RWPE1 (cell line): ENCODE data around the gene RGS19.

Experiments
- CTCF ChIA-PET: fragments of 350-600 bp; sonication (Branson Sonifier 250); formaldehyde crosslinking; extraction: SDS; loops from one replicate; lab custom pipeline; 2021; lab: Yijun Ruan, JAX
- POLR2A ChIA-PET: fragments of 400-600 bp; formaldehyde crosslinking; extraction: SDS; loops from one replicate; lab custom pipeline; 2020; ENCODE audit warnings: antibody characterized with exemption; ENCODE audit not compliant: low non-redundant PET; lab: Yijun Ruan, JAX
- DNase-seq: peaks from one replicate; pipeline ENCODE4 v3.0.0; 2012; ENCODE audit warnings: low spot score
- H3K27ac ChIP-seq: fragments of 450-650 bp; 2 replicates; pipeline ENCODE4 v1.5.1; 2017
- TF ChIP-seq, protein P1 (sequence below): fragments of 450-650 bp; conservative IDR thresholded peaks from 2 replicates; pipeline ENCODE4 v1.5.1; 2017; ENCODE audit warnings: low read depth, mild to moderate bottlenecking

Gene RGS19

DNA sequence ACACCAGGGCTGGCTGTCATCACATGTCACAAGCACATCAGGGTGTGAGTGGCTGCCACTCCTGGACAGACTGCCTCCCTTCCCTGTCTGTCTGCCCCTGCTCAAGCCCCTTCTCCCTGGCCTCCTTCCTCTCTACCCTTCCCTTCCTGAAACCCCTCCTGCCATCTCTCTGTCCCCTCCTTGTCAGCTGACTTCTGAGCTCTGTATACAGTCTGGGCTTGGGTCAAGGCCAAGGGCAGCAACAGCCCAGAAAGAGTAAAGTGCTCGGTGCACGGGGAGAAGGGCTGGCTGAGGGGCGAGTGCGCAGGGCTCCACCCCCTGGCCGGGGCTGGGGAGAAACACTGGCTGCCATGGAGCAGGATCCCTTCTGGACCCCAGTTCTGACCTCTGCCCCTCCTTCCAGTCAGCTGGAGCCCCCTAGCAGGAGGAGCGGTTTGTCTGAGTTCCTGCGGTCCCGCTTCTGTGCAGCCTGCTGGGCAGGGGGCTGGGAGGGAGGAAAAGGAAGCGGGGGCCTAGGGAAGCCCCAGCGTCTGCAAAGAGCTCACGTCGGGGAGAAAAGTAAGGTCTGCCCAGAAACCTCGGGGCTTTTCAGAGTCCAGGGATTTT is 2.9 kb upstream of the RGS19 start:
- no peak for DNase-seq
- peak overlapping the region; percentile 77 for H3K27ac ChIP-seq
- ChIA-PET CTCF (interaction anchor here (0.7 to 6.6 kb wide), 7 partner anchors 10 to 296 kb away, joined by 3 to 59 read pairs (median 4); no protein-coding TSS in a partner anchor), POLR2A (no interaction called here)
- TF ChIP-seq, protein P1, sequence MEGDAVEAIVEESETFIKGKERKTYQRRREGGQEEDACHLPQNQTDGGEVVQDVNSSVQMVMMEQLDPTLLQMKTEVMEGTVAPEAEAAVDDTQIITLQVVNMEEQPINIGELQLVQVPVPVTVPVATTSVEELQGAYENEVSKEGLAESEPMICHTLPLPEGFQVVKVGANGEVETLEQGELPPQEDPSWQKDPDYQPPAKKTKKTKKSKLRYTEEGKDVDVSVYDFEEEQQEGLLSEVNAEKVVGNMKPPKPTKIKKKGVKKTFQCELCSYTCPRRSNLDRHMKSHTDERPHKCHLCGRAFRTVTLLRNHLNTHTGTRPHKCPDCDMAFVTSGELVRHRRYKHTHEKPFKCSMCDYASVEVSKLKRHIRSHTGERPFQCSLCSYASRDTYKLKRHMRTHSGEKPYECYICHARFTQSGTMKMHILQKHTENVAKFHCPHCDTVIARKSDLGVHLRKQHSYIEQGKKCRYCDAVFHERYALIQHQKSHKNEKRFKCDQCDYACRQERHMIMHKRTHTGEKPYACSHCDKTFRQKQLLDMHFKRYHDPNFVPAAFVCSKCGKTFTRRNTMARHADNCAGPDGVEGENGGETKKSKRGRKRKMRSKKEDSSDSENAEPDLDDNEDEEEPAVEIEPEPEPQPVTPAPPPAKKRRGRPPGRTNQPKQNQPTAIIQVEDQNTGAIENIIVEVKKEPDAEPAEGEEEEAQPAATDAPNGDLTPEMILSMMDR: no peak

DNA sequence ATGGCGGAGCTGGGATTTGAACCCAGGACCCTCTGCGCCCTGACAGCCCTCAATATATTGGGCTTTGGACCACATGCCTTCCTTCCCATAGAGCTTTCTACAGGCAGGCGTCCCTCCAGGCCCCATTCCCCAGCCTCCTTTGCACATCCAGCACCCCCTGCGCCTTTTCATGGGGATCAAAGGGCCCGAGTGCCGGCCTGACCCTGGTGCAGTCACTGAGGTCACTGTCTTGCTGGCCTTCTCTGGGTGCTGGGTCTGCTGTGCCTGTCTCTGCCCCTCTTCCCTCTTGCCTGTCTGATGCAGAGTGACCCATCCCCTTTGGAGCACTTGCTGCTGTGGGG is 2.3 kb upstream of the RGS19 start:
- ChIA-PET CTCF (interaction anchor here (0.5 to 6.6 kb wide), 6 partner anchors 9 to 50 kb away, joined by 3 to 59 read pairs (median 4); no protein-coding TSS in a partner anchor), POLR2A (no interaction called here)
- DNase-seq: no peak
- TF ChIP-seq, protein P1: no peak
- H3K27ac ChIP-seq: peak overlapping the region; percentile 77

DNA sequence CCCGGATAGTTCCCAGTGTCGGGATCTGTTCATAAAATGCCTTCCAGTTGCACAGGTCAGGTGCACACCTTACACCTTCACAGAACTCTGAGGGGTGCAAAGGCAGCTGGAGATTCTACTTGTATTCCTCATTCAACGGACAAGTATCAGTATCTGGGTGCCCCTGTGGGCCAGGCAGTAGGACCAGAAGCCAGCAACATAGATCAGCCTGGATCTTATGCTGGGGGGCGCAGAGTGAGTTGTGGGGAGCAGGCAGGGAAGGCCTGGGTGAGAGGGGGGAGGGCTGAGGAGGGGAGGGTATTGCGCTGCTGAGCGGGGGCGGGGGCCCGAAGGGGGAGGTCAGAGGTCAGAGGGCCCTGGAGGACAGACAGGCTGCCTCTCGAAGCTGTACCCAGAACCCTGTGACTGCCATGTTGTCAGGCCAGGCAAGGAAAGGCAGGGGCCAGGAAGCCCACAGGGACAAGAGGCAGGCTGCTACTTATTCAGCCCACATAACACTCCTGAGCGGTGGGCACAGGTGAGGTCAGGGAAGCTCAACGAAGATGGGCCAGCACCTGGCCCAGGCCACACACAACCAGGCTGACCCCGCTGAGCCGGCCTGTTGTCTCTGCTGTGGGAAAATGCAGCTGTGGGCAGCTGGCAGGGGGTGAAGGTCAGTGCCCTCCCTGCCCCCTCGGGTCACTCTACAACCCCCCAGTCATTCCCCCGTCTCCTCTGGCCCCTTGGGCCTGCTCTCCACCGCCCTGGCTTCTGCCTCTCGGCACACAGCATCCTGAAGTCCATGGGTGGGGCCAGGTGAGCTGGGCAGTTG is 1.7 kb upstream of the RGS19 start:
- CTCF ChIA-PET: interaction anchor here (0.5 to 6.6 kb wide), 8 partner anchors 8 to 996 kb away, joined by 3 to 59 read pairs (median 4); no protein-coding TSS in a partner anchor
- no peak for DNase-seq
- POLR2A ChIA-PET: no interaction called here
- TF ChIP-seq, protein P1: no peak
- peak overlapping the region; percentile 77 for H3K27ac ChIP-seq

DNA sequence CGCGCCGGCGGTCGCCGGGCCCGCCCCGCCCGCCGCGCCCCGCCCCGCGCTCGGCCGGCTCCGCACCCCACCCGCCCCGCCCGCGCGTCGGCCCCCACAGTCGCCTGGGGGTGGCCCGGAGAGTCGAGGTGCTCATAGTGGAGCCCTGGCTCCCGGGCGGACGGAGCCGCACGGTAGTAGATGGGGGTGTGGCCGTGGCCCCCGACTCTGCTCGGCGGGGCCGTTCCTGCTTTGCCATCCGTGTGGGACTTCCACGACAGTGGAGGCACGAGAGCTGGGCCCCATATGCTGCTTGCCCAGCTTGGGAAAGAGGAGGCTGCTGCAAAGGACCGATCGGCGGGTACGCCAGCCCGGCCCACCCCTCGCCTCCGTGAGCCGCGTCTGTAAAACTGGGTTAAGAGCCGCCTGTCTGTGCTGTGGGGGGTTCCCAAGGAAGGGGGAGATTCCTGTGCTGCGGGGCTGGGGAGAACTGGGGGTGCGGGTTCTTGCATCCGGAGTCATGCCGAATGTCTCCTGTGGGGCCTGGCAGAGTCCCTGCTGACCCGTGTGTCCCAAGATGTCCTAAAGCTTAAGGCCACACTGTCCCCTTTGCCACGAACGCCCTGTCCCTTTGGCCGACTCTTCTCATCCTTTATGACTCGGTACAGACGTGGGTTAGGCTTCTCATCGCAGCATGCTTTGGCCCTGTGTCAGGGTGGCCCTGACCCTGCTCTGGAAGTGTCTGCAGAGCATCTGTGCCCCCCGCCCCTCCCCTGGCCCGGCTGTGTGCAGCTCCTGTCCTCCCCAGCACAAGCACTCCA is 895 bp upstream of the RGS19 start, which contains the start of gene OPRL1:
TSS of gene OPRL1 (plus strand) at position 70 of the 800 bp plus-strand sequence. CDS start 12,639 bp downstream, outside the sequence.
- ChIA-PET POLR2A (no interaction called here), CTCF (interaction anchor here (0.6 to 6.6 kb wide), 8 partner anchors 8 to 995 kb away, joined by 3 to 59 read pairs (median 6); no protein-coding TSS in a partner anchor)
- TF ChIP-seq, protein P1: no peak
- peak; percentile 69 for DNase-seq
- peak within 1 kb of the TSS; percentile 77 for H3K27ac ChIP-seq

DNA sequence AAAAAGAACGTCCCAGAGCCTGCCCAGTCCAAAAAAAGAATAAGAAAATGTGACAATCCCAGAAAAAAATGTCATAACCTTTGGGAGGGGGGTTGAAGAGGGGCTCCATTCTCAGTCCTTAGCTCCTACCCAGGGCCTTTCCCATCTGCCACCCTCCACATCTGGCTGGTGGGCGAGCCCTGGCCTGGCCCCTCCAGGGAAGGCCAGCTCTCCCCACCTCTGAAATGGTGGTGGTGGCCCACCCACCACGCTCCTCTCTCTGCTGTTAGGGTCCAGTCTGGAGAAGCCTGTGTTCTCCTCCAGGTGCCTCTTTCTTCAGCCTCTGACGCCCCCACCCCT is 415 bp downstream of the RGS19 start:
- CTCF ChIA-PET: interaction anchor here (0.6 to 6.6 kb wide), 8 partner anchors 9 to 799 kb away, joined by 3 to 59 read pairs (median 5); no protein-coding TSS in a partner anchor
- POLR2A ChIA-PET: no interaction called here
- H3K27ac ChIP-seq: peak overlapping the region; percentile 77
- no peak for DNase-seq
- TF ChIP-seq, protein P1: no peak
